SK-N-SH (cell line): ENCODE measurements around the gene AKT1S1. TPM values are rescaled to one million over a fixed set of nuclear protein-coding genes. Genes with fewer than 3 reads are reported as not detected.
A peak's percentile ranks its signal among the peaks of the same experiment; 100 is the strongest.

Experiments
- CTCF ChIA-PET: fragments of 300-600, 350-600 bp; formaldehyde crosslinking; extraction: SDS; loops from one replicate; lab custom pipeline; 2021; lab: Yijun Ruan, JAX
- POLR2A ChIA-PET: fragments of 350-600 bp; sonication (Branson Sonifier 250); formaldehyde crosslinking; extraction: SDS; loops from one replicate; lab custom pipeline; 2020; ENCODE audit warnings: antibody characterized with exemption, inconsistent platforms; lab: Yijun Ruan, JAX
- DNase-seq: peaks from one replicate; pipeline ENCODE4 v3.0.0; 2012
- H2AFZ ChIP-seq: fragments of 200-600 bp; sonication (generic); 2 replicates; pipeline ENCODE4 v1.8.1; 2016; ENCODE audit warnings: antibody characterized with exemption, mild to moderate bottlenecking, low read depth
- H3F3A ChIP-seq: fragments of 200-600 bp; sonication (generic); replicated peaks from 2 replicates; pipeline ENCODE3; 2016; ENCODE audit warnings: antibody characterized with exemption, mild to moderate bottlenecking; ENCODE audit not compliant: insufficient read depth
- H3K27ac ChIP-seq, 2 experiments: fragments of 200-500 bp in 1 of 2; fragments of 200-600 bp in 1 of 2; sonication (Bioruptor generic) in 1 of 2; sonication (generic), shearing (Covaris generic) in 1 of 2; 2 replicates each; pipeline versions ENCODE4 v1.5.1 to v1.6.1; 2014 to 2016; ENCODE audit warnings: low read depth in 2 of 2, inconsistent platforms in 1 of 2, low read length in 1 of 2, mild to moderate bottlenecking in 1 of 2, mixed read lengths in 1 of 2
- H3K27me3 ChIP-seq: fragments of 200-600 bp; sonication (generic), shearing (Covaris generic); 2 replicates; pipeline ENCODE4 v1.6.1; 2016; ENCODE audit warnings: mixed run types; ENCODE audit not compliant: insufficient read depth
- H3K36me3 ChIP-seq, 2 experiments: fragments of 200-500 bp in 1 of 2; fragments of 200-600 bp in 1 of 2; sonication (Bioruptor generic) in 1 of 2; sonication (generic) in 1 of 2; replicated peaks in 1 of 2; 2 replicates each; pipeline versions ENCODE3 to v1.5.1; 2014 to 2016; ENCODE audit warnings: low read length in 1 of 2, mild to moderate bottlenecking in 1 of 2; ENCODE audit not compliant: insufficient read depth in 2 of 2, control insufficient read depth in 1 of 2
- H3K4me1 ChIP-seq, 2 experiments: fragments of 200-500 bp in 1 of 2; fragments of 200-600 bp in 1 of 2; sonication (Bioruptor generic) in 1 of 2; sonication (generic), shearing (Covaris generic) in 1 of 2; 2 replicates each; pipeline versions ENCODE4 v1.5.1 to v1.6.1; 2014 to 2016; ENCODE audit warnings: low read depth in 1 of 2, low read length in 1 of 2, mixed run types in 1 of 2; ENCODE audit not compliant: insufficient read depth in 2 of 2, control insufficient read depth in 1 of 2
- H3K4me2 ChIP-seq: fragments of 200-600 bp; sonication (generic), shearing (Covaris generic); 2 replicates; pipeline ENCODE4 v1.6.1; 2017; ENCODE audit warnings: mixed run types
- H3K4me3 ChIP-seq, 2 experiments: fragments of 200-500 bp in 1 of 2; fragments of 200-600 bp in 1 of 2; sonication (Bioruptor generic) in 1 of 2; sonication (generic), shearing (Covaris generic) in 1 of 2; 2 replicates each; pipeline versions ENCODE4 v1.5.1 to v1.8.1; 2014 to 2016; ENCODE audit warnings: low read depth in 2 of 2, inconsistent platforms in 1 of 2, low read length in 1 of 2, mild to moderate bottlenecking in 1 of 2, mixed read lengths in 1 of 2, moderate library complexity in 1 of 2
- H3K79me2 ChIP-seq: fragments of 200-600 bp; sonication (generic); 2 replicates; pipeline ENCODE4 v1.8.1; 2017; ENCODE audit warnings: mild to moderate bottlenecking; ENCODE audit not compliant: insufficient read depth
- H3K9ac ChIP-seq: fragments of 200-600 bp; sonication (generic); 2 replicates; pipeline ENCODE4 v1.6.1; 2017; ENCODE audit warnings: mixed run types
- H3K9me2 ChIP-seq: fragments of 200-600 bp; sonication (generic); 2 replicates; pipeline ENCODE4 v1.6.1; 2017; ENCODE audit warnings: mixed run types
- H3K9me3 ChIP-seq: fragments of 200-600 bp; sonication (generic); 2 replicates; pipeline ENCODE4 v1.6.1; 2017; ENCODE audit warnings: mixed run types, mild to moderate bottlenecking, moderate library complexity
- H4K20me1 ChIP-seq: fragments of 200-600 bp; sonication (generic); 2 replicates; pipeline ENCODE4 v1.6.1; 2017; ENCODE audit warnings: mild to moderate bottlenecking, mixed run types; ENCODE audit not compliant: insufficient read depth
- CHD2 ChIP-seq: fragments of 150-350 bp; IDR thresholded peaks from 2 replicates; pipeline ENCODE4 v1.6.1; 2018; ENCODE audit warnings: low read length; ENCODE audit not compliant: partially characterized antibody
- CTCF ChIP-seq: fragments of 200-600 bp; sonication (generic); IDR thresholded peaks from 2 replicates; pipeline ENCODE4 v1.6.1; 2017; ENCODE audit warnings: antibody characterized with exemption, mild to moderate bottlenecking, moderate library complexity
- EP300 ChIP-seq, 2 experiments: IDR thresholded peaks; 2 replicates each; pipeline versions ENCODE4 v1.4.0 to v1.6.1; 2012; ENCODE audit warnings: borderline replicate concordance in 1 of 2, low read depth in 1 of 2, low read length in 1 of 2
- EZH2phosphoT487 ChIP-seq: fragments of 200-600 bp; sonication (generic); IDR thresholded peaks from 2 replicates; pipeline ENCODE4 v1.6.1; 2017; ENCODE audit warnings: low read depth, mixed run types, mild to moderate bottlenecking, antibody characterized with exemption, moderate library complexity, borderline replicate concordance
- FOSL2 ChIP-seq: IDR thresholded peaks from 2 replicates; pipeline ENCODE4 v1.4.0; 2012; ENCODE audit warnings: low read depth, mild to moderate bottlenecking, moderate library complexity, borderline replicate concordance
- FOXJ3 ChIP-seq: sonication (generic); formaldehyde crosslinking; IDR thresholded peaks from 2 replicates; pipeline ENCODE4 v1.5.1; 2020; ENCODE audit warnings: mild to moderate bottlenecking, missing genetic modification reagents
- FOXM1 ChIP-seq: IDR thresholded peaks from 2 replicates; pipeline ENCODE4 v1.4.0; 2012; ENCODE audit warnings: low read depth, mild to moderate bottlenecking
- GABPA ChIP-seq: IDR thresholded peaks from 2 replicates; pipeline ENCODE4 v1.4.0; 2012; ENCODE audit warnings: low read depth, mild to moderate bottlenecking
- JUND ChIP-seq: IDR thresholded peaks from 2 replicates; pipeline ENCODE4 v1.4.0; 2012
- NFIC ChIP-seq: IDR thresholded peaks from 2 replicates; pipeline ENCODE4 v1.4.0; 2012; ENCODE audit warnings: borderline replicate concordance
- NRF1 ChIP-seq: IDR thresholded peaks from 2 replicates; pipeline ENCODE4 v1.6.1; 2012; ENCODE audit warnings: low read depth, mild to moderate bottlenecking, low read length
- POLR2AphosphoS5 ChIP-seq: IDR thresholded peaks from 2 replicates; pipeline ENCODE4 v1.6.1; 2012; ENCODE audit warnings: low read depth, low read length
- RAD21 ChIP-seq: IDR thresholded peaks from 2 replicates; pipeline ENCODE4 v1.6.1; 2012; ENCODE audit warnings: mild to moderate bottlenecking, low read length
- RCOR1 ChIP-seq: fragments of 150-350 bp; IDR thresholded peaks from 2 replicates; pipeline ENCODE4 v1.6.1; 2017; ENCODE audit warnings: antibody characterized with exemption, low read length
- SIN3A ChIP-seq: IDR thresholded peaks from 2 replicates; pipeline ENCODE4 v1.6.1; 2012; ENCODE audit warnings: low read depth, mild to moderate bottlenecking, low read length, moderate library complexity, borderline replicate concordance
- TCF12 ChIP-seq: IDR thresholded peaks from 2 replicates; pipeline ENCODE4 v1.4.0; 2012
- WGBS: methylation state at CpG from one replicate; pipeline ENCODE4 v1.1.6; 2017; ENCODE audit warnings: low lambda C conversion rate; 5-methylcytosine and 5-hydroxymethylcytosine counted together
- polyA plus RNA-seq, 3 experiments: library from polyadenylated mRNA; depleted of rRNA; stranded (reverse); fragments of >200 nt; gene quantifications; 2 replicates each; pipeline ENCODE4 v1.2.3, GENCODE V29; 2012
- TF ChIP-seq, protein P1 (sequence below): IDR thresholded peaks from 2 replicates; pipeline ENCODE4; 2012
- TF ChIP-seq, protein P2 (sequence below): fragments of 150-350 bp; IDR thresholded peaks from 2 replicates; pipeline ENCODE4 v1.6.1; 2017; ENCODE audit warnings: antibody characterized with exemption, low read length, low read depth, borderline replicate concordance
- TF ChIP-seq, protein P3 (sequence below): IDR thresholded peaks from 2 replicates; pipeline ENCODE4 v1.4.0; 2012; ENCODE audit warnings: low read depth, borderline replicate concordance

Gene AKT1S1
- polyA plus RNA-seq, 1 of the 3 experiments (the other 2 are of a cell fraction) = 63.7 TPM

GRCh38 chr19:49850487-49851342 is 26.4 kb downstream of the AKT1S1 start, which contains the start of gene PTOV1 (continued):
- TF ChIP-seq CTCF (no peak), TCF12 (no peak), GABPA (no peak; the same call in 1 of the 2 replicates), EP300 (IDR thresholded peaks at IDR 0.05; ENCODE audit: borderline replicate concordance in 1 of 2, low read depth in 1 of 2, low read length in 1 of 2) (peak in 1 of 2 experiments; percentile 55; a peak in 1 of 4 replicates), NFIC (no peak), RAD21 (no peak), CHD2 (no peak), FOXM1 (no peak), NRF1 (no peak), SIN3A (no peak; the same call in 1 of the 2 replicates), POLR2AphosphoS5 (no peak)

DNA sequence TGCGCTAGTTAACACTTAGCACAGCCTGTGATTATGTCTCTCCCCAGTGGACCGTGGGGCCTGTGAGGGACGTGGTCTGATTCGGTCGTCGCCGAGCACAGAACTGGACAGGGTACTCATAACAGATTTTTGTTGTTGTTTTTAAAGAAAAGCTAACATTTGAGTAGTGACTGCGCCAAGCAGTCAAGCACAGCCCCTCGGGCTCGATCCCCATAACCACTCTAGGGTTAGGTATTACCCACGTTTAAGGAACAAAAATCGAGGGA is 27.0 kb downstream of the AKT1S1 start:
- 25% methylated on average over 12 of the region's 12 CpGs for WGBS
- Histone ChIP-seq H3K9me2 (no peaks in the 10 kb centered on the region), H3K27ac (peak overlapping the region; percentile 77 to 99), H3K79me2 (peaks cover 50% of the 10 kb centered on the region), H3K4me2 (peak overlapping the region; percentile 88), H3K4me1 (peaks cover 15 to 32% of the 10 kb centered on the region in 2 experiments; a peak in 3 of 4 replicates), H3K9me3 (no peaks in the 10 kb centered on the region), H4K20me1 (peaks cover 34% of the 10 kb centered on the region), H3K4me3 (peak overlapping the region; percentile 77 to 89), H3F3A (peaks cover 41% of the 10 kb centered on the region), H3K27me3 (no peaks in the 10 kb centered on the region)
- no peak for DNase-seq
- TF ChIP-seq POLR2AphosphoS5 = no peak
- no peak for TF ChIP-seq NRF1
- no peak for TF ChIP-seq TCF12
- TF ChIP-seq, protein P1, sequence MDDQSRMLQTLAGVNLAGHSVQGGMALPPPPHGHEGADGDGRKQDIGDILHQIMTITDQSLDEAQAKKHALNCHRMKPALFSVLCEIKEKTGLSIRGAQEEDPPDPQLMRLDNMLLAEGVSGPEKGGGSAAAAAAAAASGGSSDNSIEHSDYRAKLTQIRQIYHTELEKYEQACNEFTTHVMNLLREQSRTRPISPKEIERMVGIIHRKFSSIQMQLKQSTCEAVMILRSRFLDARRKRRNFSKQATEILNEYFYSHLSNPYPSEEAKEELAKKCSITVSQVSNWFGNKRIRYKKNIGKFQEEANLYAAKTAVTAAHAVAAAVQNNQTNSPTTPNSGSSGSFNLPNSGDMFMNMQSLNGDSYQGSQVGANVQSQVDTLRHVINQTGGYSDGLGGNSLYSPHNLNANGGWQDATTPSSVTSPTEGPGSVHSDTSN = no peak
- no peak for TF ChIP-seq JUND
- TF ChIP-seq FOSL2 = no peak
- TF ChIP-seq EZH2phosphoT487 = no peak
- TF ChIP-seq, protein P2, sequence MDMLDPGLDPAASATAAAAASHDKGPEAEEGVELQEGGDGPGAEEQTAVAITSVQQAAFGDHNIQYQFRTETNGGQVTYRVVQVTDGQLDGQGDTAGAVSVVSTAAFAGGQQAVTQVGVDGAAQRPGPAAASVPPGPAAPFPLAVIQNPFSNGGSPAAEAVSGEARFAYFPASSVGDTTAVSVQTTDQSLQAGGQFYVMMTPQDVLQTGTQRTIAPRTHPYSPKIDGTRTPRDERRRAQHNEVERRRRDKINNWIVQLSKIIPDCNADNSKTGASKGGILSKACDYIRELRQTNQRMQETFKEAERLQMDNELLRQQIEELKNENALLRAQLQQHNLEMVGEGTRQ = no peak
- no peak for TF ChIP-seq RCOR1
- no peak for TF ChIP-seq FOXJ3 (CRISPR knock-in tag)
- TF ChIP-seq, protein P3, sequence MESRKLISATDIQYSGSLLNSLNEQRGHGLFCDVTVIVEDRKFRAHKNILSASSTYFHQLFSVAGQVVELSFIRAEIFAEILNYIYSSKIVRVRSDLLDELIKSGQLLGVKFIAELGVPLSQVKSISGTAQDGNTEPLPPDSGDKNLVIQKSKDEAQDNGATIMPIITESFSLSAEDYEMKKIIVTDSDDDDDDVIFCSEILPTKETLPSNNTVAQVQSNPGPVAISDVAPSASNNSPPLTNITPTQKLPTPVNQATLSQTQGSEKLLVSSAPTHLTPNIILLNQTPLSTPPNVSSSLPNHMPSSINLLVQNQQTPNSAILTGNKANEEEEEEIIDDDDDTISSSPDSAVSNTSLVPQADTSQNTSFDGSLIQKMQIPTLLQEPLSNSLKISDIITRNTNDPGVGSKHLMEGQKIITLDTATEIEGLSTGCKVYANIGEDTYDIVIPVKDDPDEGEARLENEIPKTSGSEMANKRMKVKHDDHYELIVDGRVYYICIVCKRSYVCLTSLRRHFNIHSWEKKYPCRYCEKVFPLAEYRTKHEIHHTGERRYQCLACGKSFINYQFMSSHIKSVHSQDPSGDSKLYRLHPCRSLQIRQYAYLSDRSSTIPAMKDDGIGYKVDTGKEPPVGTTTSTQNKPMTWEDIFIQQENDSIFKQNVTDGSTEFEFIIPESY = no peak
- TF ChIP-seq CTCF = no peak
- TF ChIP-seq RAD21 = no peak
- TF ChIP-seq, all 33 proteins: peak for 0
- POLR2A ChIA-PET = interaction anchor here (1.0 to 3.2 kb wide), 14 partner anchors 9 to 210 kb away, joined by 3 to 25 read pairs (median 6); partner anchors contain the start of genes AKT1S1, FUZ, RRAS and TBC1D17
- CTCF ChIA-PET = interaction anchor here (0.7 to 2.3 kb wide), 7 partner anchors 11 to 41 kb away, joined by 3 to 8 read pairs (median 4); partner anchors contain the start of genes FUZ and MED25
- peak overlapping the region; percentile 99; the same call in 1 of the 2 replicates for H3K9ac ChIP-seq
- H2AFZ ChIP-seq = 0 out of 2 replicates have a peak overlapping the region, but pooled peaks have one; percentile 67
- H3K36me3 ChIP-seq = peaks cover 4 to 9% of the 10 kb centered on the region in 2 experiments
